GM20431 (cell line): ENCODE measurements around the gene LENG1.
"Not testable (repeated sequence)": the region's sequence is repeated elsewhere in the genome, so short reads cannot be mapped to it uniquely, and the experiment has no call there.

Experiments used
- in situ Hi-C: fragments of 300-500 bp; cut with MseI, MboI; formaldehyde crosslinking; loops from one replicate; pipeline ENCODE4 v1.15.0; 2020; ENCODE audit warnings: low sequenced_read_pairs; ENCODE audit not compliant: unreplicated experiment

Gene LENG1

DNA sequence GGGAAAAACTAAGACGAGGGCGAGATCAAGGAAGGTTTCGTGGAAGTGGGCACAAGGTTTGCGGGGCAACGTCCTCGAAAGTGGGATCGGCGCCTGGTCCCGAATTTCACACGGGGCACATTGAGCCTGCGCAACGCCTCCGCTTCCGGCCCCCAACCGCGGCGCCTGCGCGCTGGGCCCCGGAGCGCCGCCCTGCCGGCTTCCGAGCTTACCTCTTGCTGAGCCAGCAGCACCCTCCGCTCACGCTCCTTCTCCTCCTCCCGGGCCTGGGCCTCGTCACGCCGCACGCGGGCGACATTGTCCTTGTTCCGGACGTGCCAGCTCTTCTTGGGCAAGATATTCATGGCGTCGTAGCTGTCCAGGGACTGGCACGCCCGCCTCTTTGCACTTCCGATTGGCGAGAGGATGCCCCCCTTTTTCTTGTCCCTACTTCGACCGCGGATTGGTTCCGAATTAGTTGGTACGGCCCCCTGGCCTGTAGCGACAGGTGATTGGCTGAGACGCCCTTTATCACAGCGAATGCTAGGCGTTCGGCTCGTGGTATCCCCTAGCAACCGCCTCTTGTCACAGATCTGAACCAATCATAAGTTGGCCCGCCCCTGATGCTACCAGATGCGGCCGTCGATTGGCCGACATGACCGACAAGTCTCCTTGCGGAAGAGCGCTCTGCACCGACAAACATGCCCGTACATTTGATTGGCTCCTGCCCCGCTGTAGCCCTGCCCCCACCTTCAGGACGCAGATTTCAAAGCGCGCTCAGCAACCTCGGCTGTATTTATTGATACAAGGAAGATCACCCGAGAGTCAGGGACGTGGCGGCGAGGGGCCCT, at the start of gene LENG1:
LENG1 (minus strand) TSS at position 370 of the 830 bp plus-strand sequence; CDS start at position 344, 26 bp downstream.
- in situ Hi-C loops, result no loop called here

DNA sequence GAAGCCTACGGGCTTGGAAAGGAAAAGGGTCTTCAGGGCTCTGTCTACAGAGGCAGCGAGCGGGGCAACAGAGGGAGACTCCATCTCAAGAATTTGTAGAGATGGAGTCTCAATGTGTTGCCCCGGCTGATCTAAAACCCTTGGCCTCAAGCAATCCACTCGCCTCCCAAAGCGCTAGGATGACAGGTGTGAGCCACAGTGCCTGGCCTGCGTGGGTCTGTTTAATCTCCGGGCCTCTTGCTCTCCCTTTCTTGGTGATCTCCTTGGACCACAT, 49.2 kb upstream of the LENG1 start:
- in situ Hi-C loops, result no loop called here

DNA sequence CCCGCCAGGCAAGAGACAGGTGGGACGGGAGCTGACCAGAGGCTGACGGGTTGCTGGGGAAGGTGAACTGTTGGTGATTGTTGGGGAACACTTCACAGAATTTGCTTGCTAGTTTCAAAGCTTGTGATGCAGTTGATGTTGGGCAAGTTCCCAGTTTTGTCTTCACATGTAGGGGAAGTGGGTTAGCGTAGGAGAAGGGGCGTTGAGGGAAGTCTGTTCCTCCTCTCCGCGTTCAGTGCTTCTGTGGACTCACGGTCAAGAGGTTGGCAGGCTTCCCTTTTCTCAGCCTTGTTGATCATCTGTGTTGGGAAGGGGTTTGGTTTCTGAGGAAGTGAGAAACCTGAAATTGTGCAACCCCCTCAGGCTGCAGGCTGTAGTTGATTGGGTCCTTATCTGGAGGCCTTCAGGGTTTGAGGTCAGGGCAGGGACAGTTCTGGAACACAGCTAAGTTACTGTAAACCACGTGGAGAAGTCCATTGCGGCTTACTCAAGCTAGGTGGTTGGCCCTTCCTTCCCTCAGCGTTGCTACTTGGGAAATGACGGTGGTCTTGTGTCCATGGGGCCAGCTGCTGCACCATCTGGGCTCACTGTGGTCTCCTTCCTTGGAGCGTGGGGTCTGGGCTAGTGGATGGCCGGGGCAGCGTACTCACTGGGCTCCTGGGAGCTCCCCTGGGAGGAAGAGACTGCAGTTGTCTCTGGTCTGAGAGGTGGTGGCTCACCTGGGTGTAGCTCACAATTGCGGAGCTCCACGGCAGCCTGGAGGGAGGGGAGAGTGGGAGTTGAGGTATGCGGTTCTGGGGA, 48.7 kb upstream of the LENG1 start:
- in situ Hi-C loops, result no loop called here

GRCh38 chr19:54207676-54207982, 48.1 kb upstream of the LENG1 start:
- in situ Hi-C loops, result no loop called here

- in situ Hi-C loops, result not testable (repeated sequence)
These were observed 47.7 kb upstream of the LENG1 start for GRCh38 chr19:54207193-54207592.

DNA sequence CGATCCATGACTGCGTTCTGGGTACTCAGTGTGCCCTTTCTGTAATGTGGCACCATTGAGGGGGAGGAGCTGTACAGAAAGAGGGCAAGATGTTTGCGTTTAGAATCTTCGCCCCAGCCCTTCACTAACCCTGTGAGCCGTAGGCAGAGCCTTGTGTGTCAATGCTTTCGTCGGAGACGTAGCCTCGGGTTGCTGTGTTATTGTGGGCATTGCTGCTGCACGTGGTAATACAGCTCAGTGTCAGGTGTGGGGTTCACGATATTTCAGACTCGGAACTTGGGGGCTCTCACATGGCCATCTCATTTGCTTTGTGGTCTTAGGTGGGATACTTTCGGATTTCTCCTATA, 47.3 kb upstream of the LENG1 start:
- in situ Hi-C loops, result no loop called here

- in situ Hi-C loops, result no loop called here
These were observed 46.7 kb upstream of the LENG1 start for GRCh38 chr19:54206030-54206830.

- in situ Hi-C loops, result no loop called here
These were observed 45.4 kb upstream of the LENG1 start for GRCh38 chr19:54204767-54205468.

DNA sequence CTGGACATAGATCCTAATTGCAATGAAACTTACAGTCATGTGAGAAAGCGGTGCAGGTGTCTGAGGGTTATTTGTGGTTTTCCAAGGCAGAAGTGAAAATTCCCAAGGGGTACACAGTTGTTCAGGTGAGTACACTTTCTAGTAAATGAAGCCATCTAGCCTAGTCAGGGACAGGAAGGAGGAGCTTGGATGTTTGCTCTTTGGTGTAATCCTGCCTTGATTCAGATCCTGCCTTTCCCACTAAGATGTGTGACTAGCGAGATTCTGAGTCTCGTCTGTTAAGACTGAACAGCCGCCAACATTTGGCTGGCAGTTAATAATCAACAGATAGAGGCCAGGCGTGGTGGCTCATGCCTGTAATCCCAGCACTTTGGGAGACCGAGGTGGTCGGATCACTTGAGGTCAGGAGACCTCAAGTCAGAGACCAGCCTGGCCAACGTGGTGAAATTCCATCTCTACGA, 43.7 kb upstream of the LENG1 start:
- in situ Hi-C loops, result no loop called here

DNA sequence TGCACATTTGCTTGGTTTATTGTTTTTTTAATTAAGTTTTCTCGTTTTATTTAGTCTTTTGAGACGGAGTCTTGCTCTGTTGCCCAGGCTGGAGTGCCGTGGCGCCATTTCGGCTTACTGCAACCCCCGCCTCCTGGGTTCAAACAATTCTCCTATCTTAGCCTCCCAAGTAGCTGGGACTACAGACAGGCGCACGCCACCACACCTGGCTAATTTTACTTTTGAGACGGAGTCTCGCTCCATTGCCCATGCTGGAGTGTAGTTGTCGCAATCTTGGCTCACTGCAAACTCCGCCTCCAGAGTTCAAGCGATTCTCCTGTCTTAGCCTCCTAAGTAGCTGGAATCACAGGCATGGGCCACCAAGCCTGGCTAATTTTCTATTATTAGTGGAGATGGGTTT, 42.5 kb upstream of the LENG1 start:
- in situ Hi-C loops, result no loop called here

DNA sequence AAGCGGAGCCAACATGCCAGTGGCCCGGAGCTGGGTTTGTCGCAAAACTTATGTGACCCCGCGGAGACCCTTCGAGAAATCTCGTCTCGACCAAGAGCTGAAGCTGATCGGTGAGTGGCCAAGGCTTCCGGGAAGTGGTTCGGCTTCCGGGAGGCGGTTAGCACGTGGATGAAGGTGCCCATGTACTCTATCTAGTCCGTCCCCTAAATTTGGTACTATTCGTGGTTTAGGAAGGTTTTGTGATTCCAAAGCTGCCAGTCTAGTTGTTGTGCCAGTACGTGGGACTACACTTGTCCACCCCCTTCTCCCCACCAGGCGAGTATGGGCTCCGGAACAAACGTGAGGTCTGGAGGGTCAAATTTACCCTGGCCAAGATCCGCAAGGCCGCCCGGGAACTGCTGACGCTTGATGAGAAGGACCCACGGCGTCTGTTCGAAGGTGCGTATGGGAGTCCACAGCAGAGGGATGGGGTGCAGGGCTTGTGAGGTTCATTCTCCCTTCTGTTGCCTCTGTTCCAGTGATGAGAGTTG, 41.7 kb upstream of the LENG1 start:
- in situ Hi-C loops, result no loop called here

DNA sequence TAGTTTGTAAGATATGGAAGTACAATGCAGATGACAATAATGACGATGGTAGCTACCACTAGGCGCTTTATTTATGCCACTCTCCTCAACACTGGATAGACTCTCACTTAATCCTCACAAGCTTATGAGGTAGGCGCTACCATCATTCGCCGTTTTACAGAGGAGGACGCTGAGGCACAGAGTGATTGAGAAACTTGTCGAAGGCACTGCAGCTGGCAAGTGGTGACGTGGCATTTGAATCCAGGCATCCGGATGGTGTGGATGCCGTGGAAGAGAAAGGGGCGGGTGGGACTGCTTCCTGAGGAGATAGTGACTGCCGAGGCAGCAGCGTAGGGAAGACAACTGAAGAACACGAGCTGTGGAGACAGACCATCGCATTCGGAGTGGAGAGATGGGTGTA, 39.9 kb upstream of the LENG1 start:
- in situ Hi-C loops, result no loop called here

GRCh38 chr19:54197121-54197520, 37.6 kb upstream of the LENG1 start:
- in situ Hi-C loops, result no loop called here

DNA sequence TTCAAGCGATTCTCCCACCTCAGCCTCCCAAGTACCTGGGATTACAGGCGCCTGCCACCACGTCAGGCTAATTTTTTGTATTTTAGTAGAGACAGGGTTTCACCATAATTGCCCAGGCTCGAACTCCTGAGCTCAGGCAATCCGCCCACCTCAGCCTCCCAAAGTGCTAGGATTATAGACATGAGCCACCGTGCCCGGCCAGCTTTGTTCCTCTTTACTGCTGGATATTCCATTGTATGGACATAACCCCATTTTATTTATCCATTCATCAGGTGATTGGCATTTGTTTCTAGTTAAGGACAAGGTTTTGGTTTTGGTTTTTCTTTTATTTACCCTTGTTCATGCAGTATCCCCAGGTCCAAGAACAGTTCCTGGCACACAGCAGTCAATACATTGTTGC, 37.0 kb upstream of the LENG1 start:
- in situ Hi-C loops, result no loop called here

- in situ Hi-C loops, result not testable (repeated sequence)
These were observed 34.9 kb upstream of the LENG1 start for GRCh38 chr19:54194463-54194862.

- in situ Hi-C loops, result no loop called here
These were observed 33.5 kb upstream of the LENG1 start for GRCh38 chr19:54193011-54193410.

GRCh38 chr19:54191811-54192453, 32.4 kb upstream of the LENG1 start:
- in situ Hi-C loops, result no loop called here

- in situ Hi-C loops, result no loop called here
These were observed 31.7 kb upstream of the LENG1 start, which contains the start of gene TSEN34 for GRCh38 chr19:54191011-54191810. Gene TSEN34 (plus strand): TSS chr19:54191308. CDS start chr19:54191365, 57 bp downstream.
